Mesenchymal stem cell (in vitro differentiated cells and primary cell): ENCODE data around the gene CTSE.
"Not testable (repeated sequence)": the region's sequence is repeated elsewhere in the genome, so short reads cannot be mapped to it uniquely, and the experiment has no call there.

Source experiments
- DNase-seq: peaks from one replicate; pipeline ENCODE4 v3.0.0-alpha.2; 2013
- H2AFZ ChIP-seq: one replicate; pipeline ENCODE4 v1.6.1; 2013; ENCODE audit warnings: low read depth, mild to moderate bottlenecking, control low read depth, inconsistent platforms, low read length, moderate library complexity
- H2AK5ac ChIP-seq: 2 replicates; pipeline ENCODE4 v1.6.1; 2013; ENCODE audit warnings: low read length, moderate library complexity, mild to moderate bottlenecking, inconsistent platforms; ENCODE audit not compliant: severe bottlenecking
- H2BK120ac ChIP-seq: one replicate; pipeline ENCODE4 v1.6.1; 2013; ENCODE audit warnings: low read depth, mild to moderate bottlenecking, inconsistent platforms, low read length, moderate library complexity
- H2BK12ac ChIP-seq, 2 experiments: one replicate each; pipeline ENCODE4 v1.6.1; 2013; ENCODE audit warnings: inconsistent platforms in 2 of 2, low read length in 2 of 2, mild to moderate bottlenecking in 2 of 2, moderate library complexity in 2 of 2, control low read depth in 1 of 2
- H2BK15ac ChIP-seq: one replicate; pipeline ENCODE4 v1.6.1; 2013; ENCODE audit warnings: mild to moderate bottlenecking, low read depth, inconsistent platforms; ENCODE audit not compliant: poor library complexity, severe bottlenecking
- H2BK5ac ChIP-seq: 2 replicates; pipeline ENCODE4 v1.6.1; 2013; ENCODE audit warnings: low read depth, mild to moderate bottlenecking, low read length, control low read depth, inconsistent platforms; ENCODE audit not compliant: poor library complexity, severe bottlenecking
- H3K14ac ChIP-seq, 2 experiments: one replicate each; pipeline ENCODE4 v1.6.1; 2013; ENCODE audit warnings: inconsistent platforms in 2 of 2, low read length in 2 of 2, control low read depth in 1 of 2, mild to moderate bottlenecking in 1 of 2, moderate library complexity in 1 of 2
- H3K18ac ChIP-seq, 2 experiments: one replicate each; pipeline ENCODE4 v1.6.1; 2013; ENCODE audit warnings: inconsistent platforms in 2 of 2, low read length in 2 of 2, control low read depth in 1 of 2, low read depth in 1 of 2, mild to moderate bottlenecking in 1 of 2
- H3K23ac ChIP-seq, 2 experiments: one replicate each; pipeline ENCODE4 v1.6.1; 2013; ENCODE audit warnings: inconsistent platforms in 2 of 2, low read length in 2 of 2, mild to moderate bottlenecking in 2 of 2, moderate library complexity in 2 of 2, control low read depth in 1 of 2
- H3K27ac ChIP-seq: 2 replicates; pipeline ENCODE4 v1.5.1; 2013; ENCODE audit warnings: mild to moderate bottlenecking, moderate library complexity, low read length, control low read depth, inconsistent platforms; ENCODE audit not compliant: poor library complexity, severe bottlenecking
- H3K27me3 ChIP-seq, 2 experiments: 2 replicates each; pipeline versions ENCODE4 v1.6.1 to v1.7.0; 2013; ENCODE audit warnings: low read length in 2 of 2, mild to moderate bottlenecking in 2 of 2, moderate library complexity in 2 of 2, control low read depth in 1 of 2, inconsistent platforms in 1 of 2; ENCODE audit not compliant: control insufficient read depth in 1 of 2, insufficient read depth in 1 of 2
- H3K36me3 ChIP-seq, 2 experiments: 2 replicates each; pipeline versions ENCODE4 v1.6.1 to v1.7.0; 2013; ENCODE audit warnings: low read length in 2 of 2, control low read depth in 1 of 2, inconsistent platforms in 1 of 2, low read depth in 1 of 2, mild to moderate bottlenecking in 1 of 2; ENCODE audit not compliant: insufficient read depth in 2 of 2, control insufficient read depth in 1 of 2
- H3K4ac ChIP-seq, 2 experiments: one replicate each; pipeline ENCODE4 v1.6.1; 2013; ENCODE audit warnings: inconsistent platforms in 2 of 2, low read length in 2 of 2, mild to moderate bottlenecking in 2 of 2, moderate library complexity in 2 of 2, control low read depth in 1 of 2, low read depth in 1 of 2
- H3K4me1 ChIP-seq: 2 replicates; pipeline ENCODE4 v1.6.1; 2013; ENCODE audit warnings: low read depth, low read length, control low read depth; ENCODE audit not compliant: control insufficient read depth, insufficient read depth
- H3K4me2 ChIP-seq: 2 replicates; pipeline ENCODE4 v1.6.1; 2013; ENCODE audit warnings: low read length, mild to moderate bottlenecking, inconsistent platforms; ENCODE audit not compliant: poor library complexity, severe bottlenecking
- H3K4me3 ChIP-seq, 2 experiments: 2 replicates each; pipeline versions ENCODE4 v1.5.1 to v1.7.0; 2013; ENCODE audit warnings: low read length in 2 of 2, mild to moderate bottlenecking in 2 of 2, control low read depth in 1 of 2, low read depth in 1 of 2; ENCODE audit not compliant: insufficient read depth in 1 of 2
- H3K79me1 ChIP-seq: replicated peaks from 2 replicates; pipeline ENCODE4 v1.6.1; 2013; ENCODE audit warnings: mild to moderate bottlenecking, control low read depth, low read length, inconsistent platforms; ENCODE audit not compliant: poor library complexity, severe bottlenecking
- H3K9ac ChIP-seq: 2 replicates; pipeline ENCODE4 v1.7.0; 2013; ENCODE audit warnings: mild to moderate bottlenecking, low read length, moderate library complexity
- H3K9me3 ChIP-seq: 2 replicates; pipeline ENCODE4 v1.7.0; 2013; ENCODE audit warnings: mild to moderate bottlenecking, low read length; ENCODE audit not compliant: control insufficient read depth
- H4K8ac ChIP-seq: one replicate; pipeline ENCODE4 v1.6.1; 2013; ENCODE audit warnings: inconsistent platforms, mild to moderate bottlenecking, low read length, moderate library complexity
- H4K91ac ChIP-seq: one replicate; pipeline ENCODE4 v1.6.1; 2013; ENCODE audit warnings: mild to moderate bottlenecking, low read length, inconsistent platforms
- WGBS: methylation state at CpG from one replicate; pipeline ENCODE4 v1.1.7; 2013; ENCODE audit warnings: mixed read lengths; 5-methylcytosine and 5-hydroxymethylcytosine counted together

The CTSE gene

DNA sequence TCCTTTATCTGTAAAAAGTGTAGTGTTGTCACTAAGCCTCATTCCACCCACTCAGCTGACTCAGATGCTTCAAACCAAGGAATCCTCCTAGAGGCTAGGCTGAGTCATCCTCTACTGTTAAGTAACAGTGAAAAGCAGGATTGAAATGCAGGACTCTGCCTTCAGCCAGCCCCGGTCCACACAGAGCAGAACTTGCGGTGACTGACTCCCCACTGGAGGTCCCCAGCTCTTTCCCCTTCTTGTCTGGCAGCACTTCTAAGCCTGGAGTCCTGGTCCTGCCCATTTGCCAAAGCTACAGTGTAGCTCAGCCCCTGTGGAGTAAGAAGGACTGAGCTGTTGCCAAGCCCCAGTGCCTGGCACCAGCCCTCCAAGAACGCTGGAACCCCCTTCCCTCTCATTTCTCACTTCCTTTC, 22.2 kb downstream of the CTSE start:
- Histone ChIP-seq H3K4me3 (peak overlapping the region in 1 of 2 experiments; percentile 78), H3K4me2 (peak overlapping the region; percentile 2), H3K9ac (peak overlapping the region; percentile 72), H3K27ac (peak overlapping the region; percentile 50), H3K18ac (peak overlapping the region; percentile 52 to 75), H2BK5ac (no peak overlapping the region), H2BK120ac (no peak overlapping the region), H3K27me3 (no peaks in the 10 kb centered on the region), H4K91ac (peak overlapping the region; percentile 18), H3K14ac (peak overlapping the region in 1 of 2 experiments; percentile 55), H2AFZ (peak overlapping the region; percentile 21), H3K4ac (no peak overlapping the region), H2AK5ac (peak overlapping the region; percentile 18), H3K23ac (no peak overlapping the region), H3K9me3 (no peaks in the 10 kb centered on the region), H4K8ac (peak overlapping the region; percentile 5), H2BK12ac (peak overlapping the region in 1 of 2 experiments; percentile 87), H2BK15ac (no peak overlapping the region), H3K4me1 (peaks cover 24% of the 10 kb centered on the region), H3K79me1 (no peaks in the 10 kb centered on the region), H3K36me3 (peaks cover 0 to 3% of the 10 kb centered on the region in 2 experiments)
- WGBS = 21% methylated on average over 3 of the region's 3 CpGs
- DNase-seq = peak; percentile 94

DNA sequence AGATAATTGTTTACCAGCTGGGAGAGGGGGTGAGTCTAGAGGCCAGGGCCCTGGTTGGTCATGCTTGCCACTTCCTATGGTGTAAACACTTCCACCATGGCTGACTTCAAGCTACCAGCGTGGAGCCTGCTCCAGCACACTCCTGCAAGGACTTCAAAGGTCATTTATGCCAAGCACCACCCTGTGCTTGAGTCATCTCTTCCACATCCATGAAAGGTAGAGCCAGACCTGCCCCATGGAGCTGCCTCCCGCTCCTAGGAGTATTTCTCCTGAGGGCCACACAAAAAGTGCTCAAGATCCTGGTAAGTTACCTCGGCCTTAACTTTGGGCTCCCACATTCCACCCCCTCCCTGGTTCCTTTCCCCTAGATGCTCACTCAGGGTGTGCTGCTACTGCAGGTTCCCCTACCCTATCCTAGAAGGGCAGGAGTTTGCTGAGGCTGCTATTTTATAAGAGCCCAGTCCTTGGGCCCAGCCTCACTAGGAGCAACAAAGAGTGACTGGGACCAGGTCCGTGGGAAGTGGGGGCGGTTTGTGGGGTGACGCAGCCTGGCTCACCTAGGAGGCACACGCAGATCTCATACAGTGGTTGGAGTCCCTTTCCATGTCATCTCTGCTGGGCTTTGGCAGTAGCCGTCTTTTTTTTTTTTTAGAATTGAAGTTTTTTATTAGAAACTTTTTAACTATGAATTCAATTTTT, 22.9 kb downstream of the CTSE start:
- no peak overlapping the region for H2BK5ac ChIP-seq
- no peaks in the 10 kb centered on the region for H3K9me3 ChIP-seq
- peak overlapping the region; percentile 71 for H2AK5ac ChIP-seq
- H3K14ac ChIP-seq = peak overlapping the region in 1 of 2 experiments; percentile 61
- H3K23ac ChIP-seq = peak overlapping the region in 1 of 2 experiments; percentile 17
- H3K9ac ChIP-seq = peak overlapping the region; percentile 72
- peak overlapping the region in 1 of 2 experiments; percentile 37 for H3K4me3 ChIP-seq
- H3K27ac ChIP-seq = peak overlapping the region; percentile 47
- no peak overlapping the region for H2BK120ac ChIP-seq
- peak overlapping the region in 1 of 2 experiments; percentile 41 for H3K18ac ChIP-seq
- DNase-seq = no peak
- H3K4ac ChIP-seq = peak overlapping the region in 1 of 2 experiments; percentile 17
- H2AFZ ChIP-seq = no peak overlapping the region
- no peaks in the 10 kb centered on the region for H3K27me3 ChIP-seq
- no peak overlapping the region for H4K91ac ChIP-seq
- H4K8ac ChIP-seq = peak overlapping the region; percentile 27
- peaks cover 0 to 3% of the 10 kb centered on the region in 2 experiments for H3K36me3 ChIP-seq
- peak overlapping the region in 1 of 2 experiments; percentile 95 for H2BK12ac ChIP-seq
- 79% methylated on average over 7 of the region's 8 CpGs for WGBS
- no peaks in the 10 kb centered on the region for H3K79me1 ChIP-seq
- H3K4me1 ChIP-seq = peaks cover 24% of the 10 kb centered on the region
- H3K4me2 ChIP-seq = no peak overlapping the region
- H2BK15ac ChIP-seq = peak overlapping the region; percentile 73

DNA sequence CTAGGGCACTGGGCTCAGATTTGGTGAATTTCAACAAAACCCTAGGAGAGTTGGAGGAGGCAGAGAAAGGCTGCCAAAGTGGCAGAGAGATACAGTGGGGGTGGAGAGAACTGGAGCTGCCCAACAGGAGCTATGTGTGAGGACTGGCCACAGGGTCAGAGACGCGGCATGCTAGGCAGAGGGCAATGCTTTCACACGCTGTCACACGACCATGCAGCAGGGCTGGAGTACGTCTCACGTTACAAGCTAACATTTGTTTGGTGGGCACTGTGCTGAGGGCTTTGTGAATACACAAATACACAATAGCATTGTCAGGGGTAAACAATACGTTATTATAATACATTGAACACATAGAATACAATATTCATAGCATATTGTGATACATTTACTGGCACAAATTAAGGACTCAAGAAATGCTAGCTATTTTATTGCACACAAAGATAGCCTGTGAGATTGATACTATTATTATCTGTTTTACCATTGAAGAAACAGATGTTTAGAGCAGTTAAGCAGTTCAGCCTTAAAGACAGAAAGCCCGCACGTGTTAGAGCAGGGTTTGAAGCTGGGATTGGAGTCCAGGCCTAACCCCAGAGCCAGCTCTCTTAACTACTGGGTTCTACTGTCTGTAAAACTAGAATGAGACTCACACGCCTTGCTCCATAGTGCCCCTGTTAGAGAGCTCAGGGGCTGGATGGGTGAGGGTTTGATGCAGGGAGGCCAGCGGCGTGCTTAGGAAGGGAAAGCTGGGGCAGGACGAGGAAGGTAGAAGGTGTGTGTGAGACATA, 25.0 kb downstream of the CTSE start:
- Histone ChIP-seq H2AK5ac (no peak overlapping the region), H2BK15ac (no peak overlapping the region)
- WGBS = 57% methylated on average over 11 of the region's 13 CpGs

DNA sequence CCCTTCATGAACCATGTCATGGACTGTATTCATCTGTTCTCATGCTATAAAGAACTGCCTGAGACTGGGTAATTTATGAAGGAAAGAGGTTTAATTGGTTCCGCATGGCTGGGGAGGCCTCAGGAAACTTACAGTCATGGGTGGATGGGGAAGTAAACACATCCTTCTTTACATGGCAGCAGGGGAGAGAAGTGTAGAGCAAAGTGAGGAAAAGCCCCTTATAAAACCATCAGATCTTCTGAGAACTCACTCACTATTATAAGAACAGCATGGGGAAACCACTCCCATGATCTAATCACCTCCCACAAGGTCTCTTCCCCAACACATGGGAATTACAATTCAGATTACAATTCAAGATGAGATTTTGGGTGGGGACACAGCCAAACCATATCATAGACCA, 27.1 kb downstream of the CTSE start:
- not testable (repeated sequence) for DNase-seq, H3K9ac ChIP-seq, H4K91ac ChIP-seq, H2AK5ac ChIP-seq, H2BK5ac ChIP-seq, H2BK15ac ChIP-seq, H2BK12ac ChIP-seq, H3K9me3 ChIP-seq, H3K18ac ChIP-seq, H3K4ac ChIP-seq, H3K4me3 ChIP-seq, H3K4me1 ChIP-seq, H3K27ac ChIP-seq, H3K27me3 ChIP-seq, H3K79me1 ChIP-seq, H3K14ac ChIP-seq, H4K8ac ChIP-seq, H2AFZ ChIP-seq, H2BK120ac ChIP-seq, H3K4me2 ChIP-seq, H3K23ac ChIP-seq
- 92% methylated on average over 1 of the region's 1 CpG for WGBS
- peaks cover 0 to 26% of the 10 kb centered on the region in 2 experiments for H3K36me3 ChIP-seq

More for the DNA sequence above, 25.0 kb downstream of the CTSE start:
- no peak overlapping the region for H2AFZ ChIP-seq
- H3K9ac ChIP-seq = no peak overlapping the region
- H4K91ac ChIP-seq = no peak overlapping the region
- H2BK5ac ChIP-seq = no peak overlapping the region
- H2BK120ac ChIP-seq = no peak overlapping the region
- peak; percentile 44 for DNase-seq
- no peak overlapping the region for H3K27ac ChIP-seq
- H3K4me1 ChIP-seq = peaks cover 20% of the 10 kb centered on the region
- no peak overlapping the region for H3K14ac ChIP-seq
- H3K79me1 ChIP-seq = no peaks in the 10 kb centered on the region
- peaks cover 0 to 6% of the 10 kb centered on the region in 2 experiments for H3K36me3 ChIP-seq
- H2BK12ac ChIP-seq = no peak overlapping the region
- no peaks in the 10 kb centered on the region for H3K27me3 ChIP-seq
- H3K23ac ChIP-seq = peak overlapping the region in 1 of 2 experiments; percentile 3
- no peaks in the 10 kb centered on the region for H3K9me3 ChIP-seq
- no peak overlapping the region for H3K18ac ChIP-seq
- no peak overlapping the region for H4K8ac ChIP-seq
- H3K4me2 ChIP-seq = no peak overlapping the region
- H3K4ac ChIP-seq = no peak overlapping the region
- H3K4me3 ChIP-seq = no peak overlapping the region
